Activated CD4-positive, CD25-positive, alpha-beta regulatory T cell treated with anti-CD3 and anti-CD28 coated beads, Interleukin-2, amount 50 U/mL, for 16 hours (primary cell): ENCODE measurements around the gene TMEM45B.
A peak's percentile ranks its signal among the peaks of the same experiment; 100 is the strongest.
"Not testable (repeated sequence)": the region's sequence is repeated elsewhere in the genome, so short reads cannot be mapped to it uniquely, and the experiment has no call there.

ENCODE experiments used
- DNase-seq: peaks from one replicate; pipeline ENCODE4 v3.0.0-alpha.2; 2020; ENCODE audit warnings: low read depth, low spot score

The TMEM45B gene

DNA sequence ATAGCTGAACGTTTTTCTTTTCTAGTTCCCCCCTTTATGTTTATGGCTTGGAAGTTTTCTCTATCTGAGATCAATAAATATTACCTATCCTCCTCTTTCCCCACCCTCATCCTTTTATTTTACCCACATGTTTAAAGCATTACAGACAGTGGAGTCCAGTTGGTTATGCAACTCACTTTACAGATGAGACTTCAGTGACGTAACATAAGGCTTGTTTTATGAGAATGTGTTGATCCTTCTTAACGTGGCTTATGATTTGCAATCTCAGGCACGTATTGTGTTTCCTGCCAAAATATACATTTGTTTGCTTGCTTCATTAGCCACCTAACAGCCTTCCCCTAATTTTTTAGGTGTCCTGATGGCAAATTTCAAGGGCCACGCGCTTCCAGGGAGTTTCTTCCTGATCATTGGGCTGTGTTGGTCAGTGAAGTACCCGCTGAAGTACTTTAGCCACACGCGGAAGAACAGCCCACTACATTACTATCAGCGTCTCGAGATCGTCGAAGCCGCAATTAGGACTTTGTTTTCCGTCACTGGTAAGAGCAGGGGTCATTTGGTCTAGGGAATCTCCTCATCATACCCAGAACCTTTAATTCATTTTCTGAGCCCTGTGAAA is 36.6 kb downstream of the TMEM45B start:
- no peak for DNase-seq

DNA sequence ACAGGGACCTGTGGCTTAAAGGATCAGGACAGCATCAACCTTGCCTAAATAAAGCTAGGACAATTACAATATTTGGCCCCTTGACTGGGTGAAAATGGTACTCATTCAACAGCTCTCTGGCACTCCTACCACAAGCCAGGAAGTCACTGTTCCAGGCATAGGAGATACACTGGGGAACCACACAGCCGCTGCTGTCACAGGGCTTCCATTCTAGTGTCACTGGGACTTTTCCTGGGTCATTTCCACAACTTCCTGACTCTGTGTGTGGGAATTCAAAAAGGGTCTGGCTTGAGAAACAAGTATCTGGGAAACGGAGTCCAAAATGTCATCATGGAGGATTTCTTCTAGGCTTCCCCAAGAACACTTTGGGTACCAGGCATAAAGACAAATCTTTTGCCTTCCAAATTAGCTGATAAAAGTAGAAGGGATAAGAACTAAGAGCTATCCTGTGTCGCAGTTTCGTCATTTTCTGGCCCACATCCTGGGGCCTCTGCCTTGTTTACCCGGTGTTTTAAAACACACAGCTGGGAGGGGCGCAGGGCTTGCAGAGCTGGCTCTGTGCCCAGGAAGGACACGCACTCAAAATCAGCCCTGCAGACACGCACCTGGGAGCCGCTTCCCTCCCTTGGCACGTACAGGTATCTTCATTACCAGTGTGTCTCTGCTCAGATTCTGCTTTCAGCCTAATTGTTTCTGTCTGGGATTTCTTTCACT is 38.0 kb downstream of the TMEM45B start:
- DNase-seq = peak; percentile 20

DNA sequence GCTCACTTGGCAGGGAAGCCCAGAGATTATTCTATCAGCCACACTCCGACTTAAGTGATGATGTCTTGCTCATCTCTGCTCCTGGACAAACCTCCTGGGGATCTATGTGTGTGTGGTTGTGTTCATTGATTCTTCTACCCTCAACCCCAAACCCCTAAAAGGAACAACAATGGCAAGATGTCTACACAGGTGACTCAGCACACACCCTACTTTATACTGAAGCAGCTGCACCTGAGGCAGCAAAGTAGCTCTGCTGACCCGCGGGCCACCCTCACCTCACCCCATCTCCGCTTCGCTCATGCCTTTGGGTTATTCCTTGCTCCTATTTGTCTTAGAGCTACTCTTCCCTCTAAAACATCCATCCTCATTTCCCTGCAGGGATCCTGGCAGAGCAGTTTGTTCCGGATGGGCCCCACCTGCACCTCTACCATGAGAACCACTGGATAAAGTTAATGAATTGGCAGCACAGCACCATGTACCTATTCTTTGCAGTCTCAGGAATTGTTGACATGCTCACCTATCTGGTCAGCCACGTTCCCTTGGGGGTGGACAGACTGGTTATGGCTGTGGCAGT is 38.7 kb downstream of the TMEM45B start:
- DNase-seq = no peak

DNA sequence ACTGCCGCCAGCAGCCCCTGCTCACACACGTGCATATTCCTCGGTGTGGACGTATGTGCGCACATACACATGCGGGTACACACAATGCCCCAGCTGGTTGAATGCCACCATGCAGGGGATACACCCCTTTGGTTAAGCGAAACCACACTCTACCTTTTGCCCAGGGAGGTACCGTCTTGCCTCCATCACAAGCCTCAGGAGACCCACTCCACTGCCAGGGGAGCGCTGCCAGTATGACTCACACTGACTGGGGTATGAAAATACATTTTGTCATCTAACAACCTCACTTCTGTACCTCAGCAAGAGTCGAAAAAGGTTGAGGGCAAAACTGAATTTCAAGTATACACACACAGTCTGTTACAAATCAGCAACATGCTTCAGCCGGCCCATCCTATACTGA is 39.4 kb downstream of the TMEM45B start:
- DNase-seq = no peak

DNA sequence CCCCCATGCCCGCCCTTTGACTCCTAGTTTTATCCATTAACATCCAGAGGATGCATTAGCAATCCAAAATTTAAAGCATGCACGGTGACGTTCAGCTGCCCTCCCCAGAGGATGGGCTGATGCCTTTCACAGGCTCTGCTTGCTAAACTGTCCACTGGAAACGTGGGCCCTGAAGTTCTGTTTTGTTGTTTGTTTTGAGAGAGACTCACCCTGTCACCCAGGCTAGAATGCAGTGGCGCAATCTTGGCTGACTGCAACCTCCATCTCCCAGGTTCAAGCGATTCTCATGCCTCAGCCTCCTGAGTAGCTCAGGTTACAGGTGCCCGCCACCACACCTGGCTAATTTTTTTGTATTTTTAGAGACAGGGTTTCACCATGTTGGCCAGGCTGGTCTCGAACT is 40.4 kb downstream of the TMEM45B start:
- DNase-seq = no peak

DNA sequence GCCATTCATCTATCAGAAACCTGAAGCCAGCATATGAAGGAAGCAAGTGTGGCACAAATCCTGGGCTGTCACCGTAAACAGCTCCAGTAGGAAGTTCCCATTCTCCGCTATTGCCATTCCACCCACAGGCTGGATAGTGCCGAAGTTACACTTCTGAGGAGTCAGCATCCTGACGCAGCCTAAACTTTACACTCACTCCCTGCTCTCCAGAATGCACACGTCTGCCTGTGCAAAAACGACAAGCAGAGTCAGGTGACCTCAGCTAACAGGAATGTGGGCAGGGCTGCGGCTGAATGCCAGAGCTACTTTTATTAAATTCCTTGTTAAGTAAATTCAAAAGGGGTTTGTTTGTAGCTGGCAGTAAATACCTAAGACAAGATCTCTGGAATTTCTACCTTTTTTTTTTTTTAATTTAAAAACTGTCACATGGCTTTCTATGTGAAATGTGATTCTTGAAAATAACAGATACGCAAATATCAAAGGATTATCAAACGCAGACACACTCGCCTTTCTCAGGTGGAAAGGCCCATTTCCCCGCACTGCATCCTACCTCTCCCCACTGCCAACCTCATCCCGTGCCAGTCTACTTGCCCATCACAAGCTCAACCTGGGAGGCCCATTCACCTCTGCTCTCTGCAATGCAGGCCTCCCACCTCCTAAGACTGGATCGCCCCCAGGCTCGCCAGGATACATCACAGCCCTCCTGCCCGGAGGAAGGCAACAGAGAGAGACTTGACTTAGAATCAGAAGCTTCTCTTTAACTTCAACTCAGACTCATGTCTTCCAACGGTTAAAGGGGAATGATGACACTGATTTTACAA is 46.3 kb downstream of the TMEM45B start:
- DNase-seq = no peak

DNA sequence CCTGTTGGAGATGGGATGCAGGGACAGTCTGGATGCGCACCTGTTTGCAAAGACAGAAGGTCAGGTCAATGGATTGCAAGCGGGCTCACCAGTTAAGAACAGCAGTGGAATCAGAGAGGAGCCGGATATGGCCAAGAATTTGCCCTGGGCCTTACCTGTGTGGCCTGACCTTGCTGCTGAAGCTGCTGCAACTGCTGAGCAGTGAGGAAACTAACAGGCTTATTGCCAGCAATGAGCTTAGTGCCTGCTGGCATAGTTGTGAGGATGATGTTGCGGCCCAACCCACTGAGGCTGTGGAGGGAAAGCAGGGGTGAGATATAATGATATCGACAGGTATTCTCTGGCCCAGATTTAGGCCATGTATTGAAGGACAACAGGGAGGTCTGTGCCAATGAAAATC is 49.2 kb downstream of the TMEM45B start:
- DNase-seq = no peak

DNA sequence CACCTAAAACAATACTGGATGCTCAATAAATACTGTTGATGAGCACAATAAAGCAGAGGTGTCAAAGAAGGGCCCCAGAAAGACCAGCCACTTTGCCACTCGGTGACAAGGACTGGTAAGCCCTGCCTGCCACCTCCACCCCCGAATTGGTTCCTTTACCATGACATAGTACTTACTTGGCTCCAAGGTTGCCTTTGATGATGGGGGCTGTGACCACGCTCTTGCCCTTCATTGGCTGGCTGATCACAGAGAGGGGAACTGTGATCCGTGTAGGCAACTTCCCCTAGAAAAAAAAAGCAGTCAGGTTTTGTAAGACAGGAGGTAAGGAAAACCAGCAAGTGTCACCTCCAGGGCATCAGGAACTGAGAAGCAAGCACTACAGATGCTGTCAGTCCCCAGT is 50.1 kb downstream of the TMEM45B start:
- no peak for DNase-seq

DNA sequence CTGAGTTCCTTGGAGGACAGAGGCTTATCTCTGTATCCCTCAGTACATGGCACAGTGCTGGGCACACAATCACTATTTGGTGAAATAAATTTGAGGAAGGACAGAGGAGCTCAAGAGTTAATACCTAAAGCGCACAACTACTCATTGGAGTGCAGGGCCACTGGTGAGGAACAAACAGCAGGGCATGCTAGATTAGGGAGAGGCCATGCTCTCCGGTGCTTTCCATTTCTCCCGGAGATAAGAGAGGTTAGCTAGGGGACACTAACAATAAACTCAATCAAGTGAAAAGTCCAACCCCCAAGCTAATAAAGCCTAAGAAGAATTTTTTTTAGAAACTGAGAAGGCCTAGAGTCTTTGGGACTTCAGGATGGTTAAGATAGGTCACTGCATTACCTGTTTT is 50.7 kb downstream of the TMEM45B start:
- DNase-seq = no peak

DNA sequence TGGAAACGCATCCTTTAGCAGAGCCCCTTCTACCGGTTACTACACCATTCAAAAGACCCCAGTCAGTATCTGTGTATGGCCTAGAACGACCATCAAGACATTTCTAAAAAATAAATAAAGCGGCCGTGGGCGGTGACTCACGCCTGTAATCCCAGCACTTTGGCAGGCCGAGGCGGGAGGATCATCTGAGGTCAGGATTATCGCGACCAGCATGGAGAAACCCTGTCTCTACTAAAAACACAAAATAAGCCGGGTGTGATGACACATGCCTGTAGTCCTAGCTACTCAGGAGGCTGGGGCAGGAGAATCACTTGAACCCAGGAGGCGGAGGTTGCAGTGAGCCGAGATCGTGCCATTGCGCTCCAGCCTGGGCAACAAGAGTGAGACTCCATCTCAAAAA is 53.0 kb downstream of the TMEM45B start:
- DNase-seq = not testable (repeated sequence)

DNA sequence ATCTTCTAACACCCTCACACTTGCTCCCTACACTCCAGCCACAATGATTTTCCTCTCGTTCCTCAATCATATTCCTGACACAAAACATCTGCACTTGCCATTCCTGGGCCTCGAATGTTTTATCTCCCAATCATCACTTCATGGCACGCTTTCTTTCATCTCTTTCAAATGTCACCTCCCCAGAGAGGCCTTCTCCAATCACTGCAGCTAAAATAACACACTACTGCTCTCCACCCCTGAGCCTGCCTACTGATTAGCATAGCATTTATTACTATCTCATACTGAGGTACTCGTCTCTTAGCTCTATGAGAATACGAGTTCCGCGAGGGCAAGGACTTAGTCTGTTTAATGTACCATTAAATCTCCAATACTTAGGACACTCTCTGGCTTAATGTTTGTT is 56.3 kb downstream of the TMEM45B start:
- DNase-seq = no peak

DNA sequence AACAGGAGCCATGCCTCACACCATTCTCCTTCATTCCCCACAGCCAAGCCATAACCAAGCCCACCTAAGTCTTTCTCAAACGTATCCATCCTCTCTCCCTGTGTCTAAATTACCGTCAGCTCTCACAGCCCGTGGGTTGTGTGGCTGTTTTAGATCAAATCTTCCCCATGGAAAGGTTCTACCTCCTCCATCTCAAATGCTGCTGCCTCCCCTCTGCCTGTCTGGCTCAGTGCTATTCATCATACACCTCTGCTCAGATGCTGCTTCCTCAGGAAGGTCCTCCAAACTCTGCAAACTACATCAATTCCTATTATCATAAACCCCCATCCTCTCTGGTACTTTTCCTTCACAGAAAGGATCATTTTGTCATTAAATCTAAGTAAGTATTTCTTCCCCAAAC is 64.7 kb downstream of the TMEM45B start:
- DNase-seq = no peak

DNA sequence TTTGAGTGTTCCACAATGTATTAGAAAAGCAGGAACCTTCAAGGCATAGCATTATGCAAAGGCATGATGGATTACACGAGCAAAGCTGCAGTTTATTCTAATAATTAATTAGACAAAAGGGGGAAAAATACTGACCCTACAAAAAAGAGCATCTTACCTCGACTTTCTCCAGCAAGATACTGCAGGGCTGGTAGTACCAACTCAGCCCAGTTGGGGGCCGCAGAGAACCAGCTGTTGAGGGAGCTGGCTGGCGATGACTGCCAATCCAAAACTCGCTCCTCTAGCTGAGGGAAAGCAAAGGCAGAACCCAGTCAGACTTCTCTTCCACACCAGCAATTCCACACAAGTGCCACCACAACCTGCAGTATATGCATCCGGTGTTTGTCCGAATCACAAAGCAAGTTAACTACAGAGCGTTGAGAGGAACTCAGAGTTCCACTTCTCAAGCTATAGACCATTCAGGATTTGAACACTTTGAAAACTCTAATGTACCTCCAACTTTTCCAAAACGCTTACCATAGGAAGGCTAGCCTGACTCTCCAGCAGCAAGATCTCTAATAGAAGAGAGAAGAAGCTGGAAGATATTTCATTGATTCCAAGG is 66.0 kb downstream of the TMEM45B start:
- no peak for DNase-seq

DNA sequence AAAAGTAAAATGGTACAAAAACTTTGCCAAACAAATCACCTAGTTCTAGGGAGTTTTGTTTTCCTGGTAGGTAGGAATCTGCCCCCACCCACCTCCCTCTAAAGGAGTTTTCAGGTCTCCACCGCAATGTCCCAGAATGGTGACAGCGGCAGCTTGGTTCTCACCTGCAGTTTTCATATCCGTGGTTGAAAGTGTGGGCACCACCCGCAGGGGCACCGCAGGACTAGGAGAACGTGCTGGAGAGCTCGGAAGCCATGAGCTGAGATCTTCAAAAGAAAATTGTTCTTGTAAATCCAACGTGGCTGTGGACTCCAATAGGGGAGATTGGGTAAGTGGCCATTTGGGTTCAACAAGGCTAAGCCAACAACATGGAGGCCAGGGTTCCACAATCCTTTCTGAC is 68.9 kb downstream of the TMEM45B start:
- DNase-seq = no peak

DNA sequence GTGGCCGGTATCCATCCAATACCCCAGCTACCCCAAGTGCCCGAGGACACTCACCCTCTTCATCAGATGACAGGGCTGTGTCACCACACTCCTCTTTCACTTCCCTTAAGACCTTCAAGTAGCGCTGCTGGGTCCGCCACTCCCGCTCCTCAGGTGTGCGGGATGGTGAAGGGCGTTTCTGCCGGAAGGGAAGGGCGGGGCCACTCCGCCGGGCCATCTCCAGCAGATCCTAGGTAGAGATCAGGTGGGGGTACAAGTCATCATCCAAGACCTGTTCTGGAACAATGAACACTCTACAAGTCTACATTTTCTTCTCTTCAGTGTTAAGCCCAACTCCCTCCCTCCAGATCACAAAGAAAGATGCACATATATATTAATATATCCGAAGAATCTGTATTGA is 69.7 kb downstream of the TMEM45B start:
- no peak for DNase-seq

DNA sequence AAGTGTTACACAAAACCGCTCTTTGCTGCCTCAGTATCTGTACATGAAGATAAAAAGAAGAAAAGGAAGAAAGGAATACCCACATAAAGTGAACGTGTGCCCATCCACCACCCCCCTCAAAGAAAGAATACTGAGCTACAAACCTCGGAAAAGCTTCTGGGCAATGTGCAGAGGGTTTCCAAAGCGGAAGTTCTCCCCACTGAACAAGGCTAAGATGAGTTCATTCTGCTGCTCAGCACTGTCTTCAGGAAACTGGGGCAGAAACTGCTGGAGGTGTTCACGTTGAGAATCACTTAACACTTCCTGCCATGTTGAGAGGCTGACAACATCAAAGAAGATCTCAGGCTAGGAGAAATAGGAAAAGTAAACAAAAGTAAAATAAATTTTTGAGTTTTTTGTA is 72.8 kb downstream of the TMEM45B start:
- DNase-seq = no peak

DNA sequence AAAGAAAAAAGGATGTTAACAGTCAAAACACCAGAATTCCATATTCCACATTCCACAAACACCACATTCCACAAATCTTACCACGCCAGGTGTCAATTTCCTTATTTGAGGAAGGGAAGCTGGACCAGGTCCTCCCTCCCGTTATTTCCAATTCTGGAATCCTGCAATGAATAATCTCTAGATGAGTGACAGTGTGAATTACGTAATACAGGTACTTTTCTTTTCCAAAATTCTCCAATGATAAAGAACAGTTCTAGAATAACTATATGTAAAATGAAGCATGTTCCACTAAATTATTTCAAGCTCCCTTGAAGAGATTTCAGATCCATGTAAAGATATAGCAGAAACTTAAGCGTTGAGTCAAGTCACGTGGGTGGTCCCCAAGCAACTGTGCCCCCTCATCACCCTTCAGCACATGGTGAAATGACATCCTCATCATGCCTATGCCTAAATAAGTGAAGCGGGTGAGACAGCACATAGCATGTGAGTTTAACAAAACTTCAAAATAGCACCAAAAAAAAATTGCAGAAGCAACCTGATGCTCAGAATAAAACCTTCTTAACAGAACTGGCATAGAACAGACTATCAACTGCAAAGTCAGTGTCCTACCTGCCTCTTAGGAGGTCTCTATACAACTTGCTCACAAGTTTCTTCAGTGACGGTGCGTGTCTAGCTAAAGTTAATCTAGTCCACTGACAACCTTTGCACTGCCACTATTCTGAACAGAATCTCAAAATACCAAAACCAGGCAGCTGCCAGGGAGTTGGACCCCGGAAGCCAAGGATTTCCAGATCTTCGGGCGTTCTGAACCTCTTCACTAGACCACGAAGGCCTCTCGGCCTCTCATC is 78.9 kb downstream of the TMEM45B start:
- DNase-seq = no peak

DNA sequence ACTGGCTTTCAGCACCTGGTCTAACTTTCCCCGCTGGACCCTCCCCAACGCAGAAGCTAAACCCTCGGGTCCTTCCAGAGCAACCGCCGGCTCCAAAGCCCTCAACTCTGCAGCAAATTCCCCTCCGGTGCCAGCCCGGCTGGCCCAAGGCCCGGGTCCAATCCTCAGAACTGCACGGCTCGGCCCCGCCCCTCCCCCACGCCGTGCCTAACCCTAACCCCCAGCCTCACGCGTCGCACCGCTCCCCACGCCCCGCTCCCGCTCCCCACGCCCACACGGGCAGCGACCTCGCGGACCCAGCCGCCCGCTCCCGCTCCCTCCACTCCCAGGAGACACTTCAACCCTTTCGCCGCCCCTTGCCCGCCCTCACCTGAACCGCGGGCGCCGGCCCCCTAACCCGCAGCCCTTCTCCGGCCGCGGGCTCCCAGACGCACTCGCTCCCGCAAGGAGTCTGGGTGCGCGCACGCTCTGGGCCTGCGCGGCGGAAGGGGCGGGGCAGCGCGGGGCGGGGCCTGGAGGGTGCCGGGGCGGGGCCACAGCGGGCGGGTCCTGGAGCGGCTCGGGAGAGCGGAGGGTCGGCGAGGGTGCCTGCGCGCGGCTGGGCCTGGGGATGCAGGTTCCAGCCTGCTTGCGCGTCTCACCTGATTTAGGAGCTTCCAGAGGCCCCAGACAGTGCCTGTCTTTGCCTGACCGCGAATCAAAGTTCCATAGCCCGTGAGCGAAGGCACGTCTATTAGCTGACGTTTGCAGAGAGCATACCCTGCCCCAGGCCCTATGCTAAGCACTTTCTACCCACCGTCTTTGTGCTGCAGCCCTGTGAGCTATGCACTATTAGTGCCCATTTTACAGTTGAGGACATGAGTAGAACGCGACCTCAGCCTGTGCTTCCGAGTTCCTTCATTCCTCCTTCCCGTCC is 79.7 kb downstream of the TMEM45B start, which contains the start of gene NFRKB:
Gene NFRKB (minus strand): TSS at position 453 of the 916 bp plus-strand sequence. CDS start 2,729 bp downstream, outside the sequence.
- DNase-seq = peak; percentile 76

DNA sequence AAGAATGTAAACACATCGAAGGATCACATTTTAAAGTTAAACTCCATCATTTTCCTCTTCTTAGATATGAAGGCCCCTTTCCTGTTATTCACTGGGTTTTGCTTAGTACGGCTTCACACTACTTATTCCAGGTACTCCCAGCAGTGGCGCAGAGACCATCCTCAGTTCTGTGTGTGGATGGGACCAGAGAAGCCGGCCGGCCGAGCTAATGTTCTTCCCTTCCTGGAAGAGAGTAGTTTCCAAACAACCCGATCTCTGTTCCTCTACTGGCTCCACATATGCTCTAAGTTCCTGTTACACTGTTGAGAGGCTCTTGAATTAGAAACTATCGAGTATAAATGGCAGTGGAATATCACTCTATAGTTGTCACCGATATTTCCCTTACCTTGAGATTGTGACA is 80.4 kb downstream of the TMEM45B start:
- DNase-seq = no peak

DNA sequence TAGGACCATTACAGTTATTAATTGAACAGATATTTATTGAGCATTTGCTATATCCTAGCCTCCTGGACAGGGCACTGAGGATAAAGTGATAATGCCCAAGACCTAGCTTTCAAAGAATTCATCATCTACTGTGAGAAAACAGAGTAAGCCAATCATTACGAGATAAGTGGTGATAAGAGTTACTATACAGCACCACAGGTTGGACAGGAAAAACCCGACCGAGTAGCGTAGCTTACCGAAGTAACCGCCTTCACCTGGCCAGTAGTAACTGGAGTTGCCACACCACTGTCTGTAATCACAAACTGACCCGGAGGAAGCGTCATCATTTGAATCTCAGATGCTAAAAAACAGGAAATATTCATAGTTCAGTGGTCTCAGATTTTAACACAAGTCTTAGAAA is 89.8 kb downstream of the TMEM45B start:
- no peak for DNase-seq
